Psoas muscle (tissue), 8 donors: ENCODE results near the gene EPB41. TPM values are rescaled to one million over a fixed set of nuclear protein-coding genes. Genes with fewer than 3 reads are reported as not detected.

Experiments
- ATAC-seq, 4 donors: fragments of 200-7000 bp; cut with Tn5 transposase; one replicate each; pipeline ENCODE4 v1.9.1; 2020; ENCODE audit warnings: moderate library complexity in 3 of 4, mild to moderate bottlenecking in 2 of 4
- DNase-seq, 2 donors: peaks; one replicate each; pipeline ENCODE4 v3.0.0-alpha.2; 2020
- H3K27ac ChIP-seq: fragments of 200-600 bp; one replicate; pipeline ENCODE4 v1.8.0; 2022
- H3K27me3 ChIP-seq, 3 donors: fragments of 200-600 bp in 1 of 3; one replicate each; pipeline versions ENCODE4 v1.6.1 to v1.8.0; 2013 to 2022; ENCODE audit warnings: low read length in 2 of 3, mild to moderate bottlenecking in 2 of 3, moderate library complexity in 1 of 3; ENCODE audit not compliant: insufficient read depth in 3 of 3
- H3K36me3 ChIP-seq, 2 donors: fragments of 200-600 bp in 1 of 2; one replicate each; pipeline versions ENCODE4 v1.6.1 to v1.8.0; 2013 to 2022; ENCODE audit warnings: low read depth in 1 of 2, mild to moderate bottlenecking in 1 of 2, moderate library complexity in 1 of 2; ENCODE audit not compliant: insufficient read depth in 1 of 2
- H3K4me1 ChIP-seq: fragments of 200-600 bp; one replicate; pipeline ENCODE4 v1.8.0; 2022
- H3K4me3 ChIP-seq: fragments of 200-600 bp; one replicate; pipeline ENCODE4 v1.8.0; 2022; ENCODE audit warnings: mild to moderate bottlenecking
- H3K9me3 ChIP-seq: fragments of 200-600 bp; one replicate; pipeline ENCODE4 v1.8.0; 2022
- CTCF ChIP-seq: fragments of 200-600 bp; IDR thresholded peaks from one replicate; pipeline ENCODE4 v1.8.0; 2022; ENCODE audit warnings: antibody characterized with exemption
- WGBS, 3 donors: extraction: QIAGEN DNeasy Blood & Tissue Kit; methylation state at CpG; one replicate each; pipeline versions ENCODE4 v1.1.6 to v1.1.7; 2013; 5-methylcytosine and 5-hydroxymethylcytosine counted together
- intact Hi-C, 2 donors: fragments of 100-400 bp; cut with DNase I; formaldehyde crosslinking; loops; one replicate each; pipeline versions ENCODE4 v1.11.0 to v1.14.2; 2022
- polyA plus RNA-seq, 3 donors: library from polyadenylated mRNA; stranded (reverse); fragments of 200-250 nt; gene quantifications; one replicate each; pipeline ENCODE4 v1.2.3, GENCODE V29; 2013
- total RNA-seq, 4 donors: library from RNA; stranded (reverse); fragmentation: NEBNext Ultra II Directional in 2 of 4; extraction: Animal tissue kit (Norgen Biotek cat#: 25700) in 2 of 4; gene quantifications; one replicate each; pipeline versions ENCODE4 v1.2.1 to v1.2.4, GENCODE V29; 2021 to 2023
- donor health status: healthy with polysubstance abuse.
- donor health status: DM: no; HTN: no; CAD: no; lungs with moderate emphysema.
- donor health status: Bipolar disorder and iron deficiency.
- donor health status: healthy.
- donor health status: DM: yes; HTN: yes; CAD: no.
- donor health status: DM: no; HTN: no; CAD: no.
- donor health status: DM: no; HTN: no; CAD: no.
- donor health status: DM: yes; HTN: yes; CAD: no.

The EPB41 gene
- total and polyA plus RNA-seq, 7 donors = 2.0 to 28.2 (median 18.0) TPM

GRCh38 chr1:28915031-28915895 is 894 bp downstream of the EPB41 start:
- ATAC-seq (peak in 1 of 4 donors; percentile 13), DNase-seq (no peak)
- no peaks in the 10 kb centered on the region for H3K9me3 ChIP-seq
- TF ChIP-seq CTCF = no peak
- peak overlapping the region; percentile 68 for H3K27ac ChIP-seq
- intact Hi-C loops = loop anchor here in 1 of 2 donors (5.0 kb wide), 1 partner anchor 67 kb away; no protein-coding TSS in a partner anchor
- H3K4me3 ChIP-seq = peak overlapping the region; percentile 74
- 4 to 9% (median 5%) methylated on average over 32 of the region's 32 CpGs for WGBS, 3 donors
- no peaks in the 10 kb centered on the region for H3K27me3 ChIP-seq
- peaks cover 0 to 4% of the 10 kb centered on the region in 2 donors for H3K36me3 ChIP-seq
- peaks cover 34% of the 10 kb centered on the region for H3K4me1 ChIP-seq

- DNase-seq (no peak), ATAC-seq (no peak)
- no peak overlapping the region for H3K4me3 ChIP-seq
- peaks cover 0 to 2% of the 10 kb centered on the region in 2 donors for H3K36me3 ChIP-seq
- no peaks in the 10 kb centered on the region for H3K27me3 ChIP-seq
- H3K4me1 ChIP-seq = peaks cover 40% of the 10 kb centered on the region
- TF ChIP-seq CTCF = no peak
- H3K27ac ChIP-seq = no peak overlapping the region
- 56 to 85% (median 64%) methylated on average over 2 of the region's 2 CpGs for WGBS, 3 donors
- intact Hi-C loops = loop anchor here in 1 of 2 donors (5.0 kb wide), 1 partner anchor 65 kb away; no protein-coding TSS in a partner anchor
- H3K9me3 ChIP-seq = no peaks in the 10 kb centered on the region
These were observed 3.4 kb downstream of the EPB41 start for GRCh38 chr1:28917757-28918118.

GRCh38 chr1:28921286-28921869 is 7.0 kb downstream of the EPB41 start:
- peaks cover 21% of the 10 kb centered on the region for H3K4me1 ChIP-seq
- H3K9me3 ChIP-seq = no peaks in the 10 kb centered on the region
- WGBS, 3 donors = 88 to 92% (median 89%) methylated on average over 3 of the region's 3 CpGs
- no peaks in the 10 kb centered on the region for H3K27me3 ChIP-seq
- H3K36me3 ChIP-seq = no peaks in the 10 kb centered on the region
- H3K27ac ChIP-seq = no peak overlapping the region
- intact Hi-C loops = no loop called here
- no peak for TF ChIP-seq CTCF
- H3K4me3 ChIP-seq = no peak overlapping the region
- no peak for DNase-seq
- ATAC-seq = no peak

DNA sequence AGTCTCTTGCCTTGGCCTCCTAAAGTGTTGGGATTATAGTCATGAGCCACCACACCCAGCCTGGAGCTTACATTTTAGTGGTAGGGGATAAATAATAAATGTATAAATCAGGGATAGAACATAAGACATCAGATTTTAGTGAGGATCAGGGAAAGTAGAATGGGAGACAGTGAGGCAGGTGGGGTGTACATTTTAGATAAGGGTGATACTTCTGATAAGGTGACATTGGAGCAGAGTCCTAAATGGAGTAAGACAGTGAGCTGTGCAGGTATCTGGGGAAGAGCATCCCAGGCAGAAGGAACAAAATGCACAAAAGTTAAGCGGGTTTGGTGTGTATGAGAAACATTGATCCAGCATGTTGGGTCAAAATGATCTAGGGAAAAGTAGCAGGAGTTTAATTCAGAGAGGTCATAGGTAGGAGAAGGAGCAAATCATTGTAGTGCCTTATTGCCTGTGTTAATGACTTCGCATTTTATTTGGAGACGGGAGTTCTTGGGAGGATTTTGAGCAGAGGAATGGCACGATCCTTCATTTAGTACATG is 11.1 kb downstream of the EPB41 start:
- Histone ChIP-seq H3K4me3 (no peak overlapping the region), H3K27ac (no peak overlapping the region), H3K27me3 (no peaks in the 10 kb centered on the region), H3K9me3 (no peaks in the 10 kb centered on the region), H3K4me1 (peaks cover 35% of the 10 kb centered on the region), H3K36me3 (no peaks in the 10 kb centered on the region)
- intact Hi-C loops = no loop called here
- no peak for TF ChIP-seq CTCF
- ATAC-seq (no peak), DNase-seq (no peak)
- 96 to 99% (median 99%) methylated on average over 4 of the region's 4 CpGs for WGBS, 3 donors
